GM10266 (cell line): Measurements from ENCODE around the gene OOSP2.
"Not testable (repeated sequence)": the region's sequence is repeated elsewhere in the genome, so short reads cannot be mapped to it uniquely, and the experiment has no call there.

ENCODE experiments used
- DNase-seq: peaks from one replicate; pipeline ENCODE4 v3.0.0; 2012; ENCODE audit errors: extremely low spot score
- CTCF ChIP-seq: IDR thresholded peaks from 2 replicates; pipeline ENCODE4 v1.5.1; 2012; ENCODE audit warnings: mild to moderate bottlenecking, low read depth; ENCODE audit not compliant: control insufficient read depth, insufficient read depth; ENCODE audit errors: missing control alignments

Gene OOSP2

GRCh38 chr11:60059521-60060240 lies 19.5 kb downstream of the OOSP2 start:
- DNase-seq = no peak
- no peak for TF ChIP-seq CTCF

- no peak for DNase-seq
- no peak for TF ChIP-seq CTCF
These were observed 23.9 kb downstream of the OOSP2 start for GRCh38 chr11:60064111-60064510.

- no peak for DNase-seq
- no peak for TF ChIP-seq CTCF
These were observed 25.6 kb downstream of the OOSP2 start for GRCh38 chr11:60065801-60066200.

GRCh38 chr11:60069450-60069849 lies 29.2 kb downstream of the OOSP2 start:
- DNase-seq = no peak
- TF ChIP-seq CTCF = no peak

GRCh38 chr11:60071644-60072043 lies 31.4 kb downstream of the OOSP2 start:
- not testable (repeated sequence) for DNase-seq

- DNase-seq = no peak
- TF ChIP-seq CTCF = no peak
These were observed 37.1 kb downstream of the OOSP2 start for GRCh38 chr11:60077216-60077817.

- DNase-seq = no peak
- TF ChIP-seq CTCF = no peak
These were observed 37.8 kb downstream of the OOSP2 start for GRCh38 chr11:60077981-60078380.
